ENCODE data around the gene TRIM8.

TRIM8 gene

GRCh38 chr10:102644066-102644645 is at the start of gene TRIM8:
TRIM8 (plus strand) TSS chr10:102644479; CDS start chr10:102644618, 139 bp downstream.
- FAIRE-seq, result no peak

- no peak for FAIRE-seq
Measured at GRCh38 chr10:102595293-102595692, 49.0 kb upstream of the TRIM8 start.

GRCh38 chr10:102595897-102596296 is 48.4 kb upstream of the TRIM8 start:
- FAIRE-seq, result no peak

GRCh38 chr10:102596506-102596971 is 47.7 kb upstream of the TRIM8 start:
- FAIRE-seq, result no peak

- no peak for FAIRE-seq
Measured at GRCh38 chr10:102597131-102597991, 46.9 kb upstream of the TRIM8 start.

GRCh38 chr10:102598243-102598642 is 46.0 kb upstream of the TRIM8 start:
- FAIRE-seq, result no peak

- no peak for FAIRE-seq
Measured at GRCh38 chr10:102599565-102600327, 44.5 kb upstream of the TRIM8 start.

- FAIRE-seq, result no peak
Measured at GRCh38 chr10:102600816-102601215, 43.5 kb upstream of the TRIM8 start.

- FAIRE-seq, result no peak
Measured at GRCh38 chr10:102601639-102602038, 42.6 kb upstream of the TRIM8 start.

- no peak for FAIRE-seq
Measured at GRCh38 chr10:102602272-102603045, 41.8 kb upstream of the TRIM8 start.

- no peak for FAIRE-seq
Measured at GRCh38 chr10:102603946-102604345, 40.3 kb upstream of the TRIM8 start.

- FAIRE-seq, result no peak
Measured at GRCh38 chr10:102604439-102604841, 39.8 kb upstream of the TRIM8 start.

GRCh38 chr10:102605712-102606111 is 38.6 kb upstream of the TRIM8 start:
- FAIRE-seq, result no peak

GRCh38 chr10:102608487-102608886 is 35.8 kb upstream of the TRIM8 start:
- no peak for FAIRE-seq

GRCh38 chr10:102610441-102610887 is 33.8 kb upstream of the TRIM8 start:
- FAIRE-seq, result no peak

- FAIRE-seq, result no peak
Measured at GRCh38 chr10:102611514-102612087, 32.7 kb upstream of the TRIM8 start.

- FAIRE-seq, result no peak
Measured at GRCh38 chr10:102612964-102613275, 31.4 kb upstream of the TRIM8 start.

GRCh38 chr10:102613286-102613685 is 31.0 kb upstream of the TRIM8 start:
- FAIRE-seq, result no peak

GRCh38 chr10:102613785-102614184 is 30.5 kb upstream of the TRIM8 start:
- no peak for FAIRE-seq

- FAIRE-seq, result no peak
Measured at GRCh38 chr10:102614888-102615287, 29.4 kb upstream of the TRIM8 start.

GRCh38 chr10:102615361-102615760 is 28.9 kb upstream of the TRIM8 start:
- no peak for FAIRE-seq

GRCh38 chr10:102616066-102616770 is 28.1 kb upstream of the TRIM8 start:
- FAIRE-seq, result no peak

Data from A204.1 (cell line).